Panc1 (cell line): Measurements from ENCODE around the gene FSTL1.

Source experiments
- POLR2AphosphoS5 ChIP-seq: IDR thresholded peaks from 2 replicates; pipeline ENCODE4 v1.6.1; 2012; ENCODE audit warnings: mild to moderate bottlenecking, low read depth, low read length, moderate library complexity
- REST ChIP-seq, 2 experiments: IDR thresholded peaks; 2 replicates each; pipeline ENCODE4 v1.6.1; 2011 to 2012; ENCODE audit warnings: low read depth in 2 of 2, control low read depth in 1 of 2, low read length in 1 of 2, mild to moderate bottlenecking in 1 of 2, moderate library complexity in 1 of 2; ENCODE audit not compliant: insufficient read depth in 1 of 2
- TF ChIP-seq, protein P1 (sequence below): fragments of 450-650 bp; IDR thresholded peaks from 2 replicates; pipeline ENCODE4 v1.5.1; 2017; ENCODE audit warnings: mild to moderate bottlenecking

DNA sequence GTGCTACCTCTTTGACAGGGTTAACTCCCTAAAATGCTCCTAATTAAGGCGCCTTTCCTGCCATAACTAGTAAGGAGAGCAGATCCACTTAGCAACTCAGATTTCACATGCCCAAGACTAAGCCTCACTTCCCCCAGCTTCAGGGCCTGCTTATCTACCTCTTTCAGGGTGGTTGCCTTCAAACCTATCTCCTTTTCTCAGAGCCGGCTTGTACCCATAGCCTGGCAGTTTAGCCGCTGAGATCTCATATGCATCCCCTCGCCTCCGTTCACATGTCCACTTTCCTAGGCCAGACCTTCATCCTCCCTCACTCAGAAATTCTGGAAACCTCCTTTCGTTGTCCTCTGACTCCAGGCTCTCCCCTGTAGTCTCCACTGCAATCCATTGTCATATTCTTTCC is 1.0 kb upstream of the FSTL1 start:
- TF ChIP-seq, protein P1, sequence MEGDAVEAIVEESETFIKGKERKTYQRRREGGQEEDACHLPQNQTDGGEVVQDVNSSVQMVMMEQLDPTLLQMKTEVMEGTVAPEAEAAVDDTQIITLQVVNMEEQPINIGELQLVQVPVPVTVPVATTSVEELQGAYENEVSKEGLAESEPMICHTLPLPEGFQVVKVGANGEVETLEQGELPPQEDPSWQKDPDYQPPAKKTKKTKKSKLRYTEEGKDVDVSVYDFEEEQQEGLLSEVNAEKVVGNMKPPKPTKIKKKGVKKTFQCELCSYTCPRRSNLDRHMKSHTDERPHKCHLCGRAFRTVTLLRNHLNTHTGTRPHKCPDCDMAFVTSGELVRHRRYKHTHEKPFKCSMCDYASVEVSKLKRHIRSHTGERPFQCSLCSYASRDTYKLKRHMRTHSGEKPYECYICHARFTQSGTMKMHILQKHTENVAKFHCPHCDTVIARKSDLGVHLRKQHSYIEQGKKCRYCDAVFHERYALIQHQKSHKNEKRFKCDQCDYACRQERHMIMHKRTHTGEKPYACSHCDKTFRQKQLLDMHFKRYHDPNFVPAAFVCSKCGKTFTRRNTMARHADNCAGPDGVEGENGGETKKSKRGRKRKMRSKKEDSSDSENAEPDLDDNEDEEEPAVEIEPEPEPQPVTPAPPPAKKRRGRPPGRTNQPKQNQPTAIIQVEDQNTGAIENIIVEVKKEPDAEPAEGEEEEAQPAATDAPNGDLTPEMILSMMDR: no peak
- TF ChIP-seq REST (IDR thresholded peaks at IDR 0.05; ENCODE audit: insufficient read depth in 1 of 2, low read depth in 2 of 2, low read length in 1 of 2) (no peak), POLR2AphosphoS5 (no peak)
